Upper lobe of right lung (tissue), 1 donor: ENCODE data around the gene MALL. TPM values are rescaled to one million over a fixed set of nuclear protein-coding genes. Genes with fewer than 3 reads are reported as not detected.
A peak's percentile ranks its signal among the peaks of the same experiment; 100 is the strongest.
"Not testable (repeated sequence)": the region's sequence is repeated elsewhere in the genome, so short reads cannot be mapped to it uniquely, and the experiment has no call there.

Experiments used
- ATAC-seq: fragments of 200-7000 bp; cut with Tn5 transposase; one replicate; pipeline ENCODE4 v1.9.1; 2020; ENCODE audit warnings: mild to moderate bottlenecking, moderate library complexity
- DNase-seq: peaks from one replicate; pipeline ENCODE4 v3.0.0-alpha.2; 2020
- H3K27ac ChIP-seq: fragments of 200-600 bp; one replicate; pipeline ENCODE4 v1.8.0; 2022
- H3K27me3 ChIP-seq: fragments of 200-600 bp; one replicate; pipeline ENCODE4 v1.8.0; 2022; ENCODE audit warnings: mild to moderate bottlenecking
- H3K36me3 ChIP-seq: fragments of 200-600 bp; one replicate; pipeline ENCODE4 v1.8.0; 2022
- H3K4me1 ChIP-seq: fragments of 200-600 bp; one replicate; pipeline ENCODE4 v1.8.0; 2022
- H3K4me3 ChIP-seq: fragments of 200-600 bp; one replicate; pipeline ENCODE4 v1.8.0; 2022; ENCODE audit warnings: mild to moderate bottlenecking
- H3K9me3 ChIP-seq: fragments of 200-600 bp; one replicate; pipeline ENCODE4 v1.8.0; 2022
- CTCF ChIP-seq: fragments of 200-600 bp; IDR thresholded peaks from one replicate; pipeline ENCODE4 v1.8.0; 2022; ENCODE audit warnings: antibody characterized with exemption
- intact Hi-C: fragments of 100-400 bp; cut with DNase I; formaldehyde crosslinking; loops from one replicate; pipeline ENCODE4 v1.11.0; 2022
- total RNA-seq: library from RNA; stranded (reverse); fragmentation: NEBNext Ultra II Directional; extraction: Animal tissue kit (Norgen Biotek cat#: 25700); gene quantifications from one replicate; pipeline ENCODE4 v1.2.1, GENCODE V29; 2021
- donor health status: DM: no; HTN: yes; CAD: no; lungs with severe emphysema.

The MALL gene
- total RNA-seq, 1 donor from 2014 or later, result 154 TPM

- Histone ChIP-seq H3K36me3 (no peaks in the 10 kb centered on the region), H3K4me3 (peak overlapping the region; percentile 57), H3K27ac (peak overlapping the region; percentile 70), H3K27me3 (peaks cover 9% of the 10 kb centered on the region), H3K4me1 (peaks cover 18% of the 10 kb centered on the region), H3K9me3 (no peaks in the 10 kb centered on the region)
- peak; percentile 54 for TF ChIP-seq CTCF
- DNase-seq, result peak; percentile 72
- intact Hi-C loops, result no loop called here
- peak; percentile 57 for ATAC-seq
These were observed 550 bp upstream of the MALL start for GRCh38 chr2:110116033-110116710.

DNA sequence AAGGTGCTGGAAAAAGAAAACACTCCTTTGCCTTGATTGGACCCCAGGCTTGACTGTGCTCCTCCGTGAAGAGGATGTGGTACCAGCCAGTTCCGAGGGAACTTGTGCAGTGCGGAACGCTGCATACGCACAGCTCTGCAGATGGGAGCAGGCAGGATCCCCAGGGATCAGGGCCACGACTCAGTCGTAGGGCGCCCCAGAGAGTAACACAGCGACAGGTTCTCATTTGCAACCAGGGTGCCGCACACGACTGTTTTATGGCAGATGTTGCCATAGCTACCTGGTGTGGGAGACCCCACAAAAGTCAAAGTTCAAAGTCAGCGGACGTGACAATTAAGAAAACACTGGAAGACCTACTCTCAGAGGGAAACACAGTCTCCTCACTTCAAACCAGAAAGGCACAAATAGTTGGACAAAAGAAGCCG is 779 bp downstream of the MALL start:
- Histone ChIP-seq H3K9me3 (no peaks in the 10 kb centered on the region), H3K27ac (peak overlapping the region; percentile 70), H3K4me3 (peak overlapping the region; percentile 57), H3K36me3 (no peaks in the 10 kb centered on the region), H3K4me1 (peaks cover 11% of the 10 kb centered on the region), H3K27me3 (peaks cover 9% of the 10 kb centered on the region)
- intact Hi-C loops, result no loop called here
- DNase-seq (no peak), ATAC-seq (peak; percentile 54)
- no peak for TF ChIP-seq CTCF

DNA sequence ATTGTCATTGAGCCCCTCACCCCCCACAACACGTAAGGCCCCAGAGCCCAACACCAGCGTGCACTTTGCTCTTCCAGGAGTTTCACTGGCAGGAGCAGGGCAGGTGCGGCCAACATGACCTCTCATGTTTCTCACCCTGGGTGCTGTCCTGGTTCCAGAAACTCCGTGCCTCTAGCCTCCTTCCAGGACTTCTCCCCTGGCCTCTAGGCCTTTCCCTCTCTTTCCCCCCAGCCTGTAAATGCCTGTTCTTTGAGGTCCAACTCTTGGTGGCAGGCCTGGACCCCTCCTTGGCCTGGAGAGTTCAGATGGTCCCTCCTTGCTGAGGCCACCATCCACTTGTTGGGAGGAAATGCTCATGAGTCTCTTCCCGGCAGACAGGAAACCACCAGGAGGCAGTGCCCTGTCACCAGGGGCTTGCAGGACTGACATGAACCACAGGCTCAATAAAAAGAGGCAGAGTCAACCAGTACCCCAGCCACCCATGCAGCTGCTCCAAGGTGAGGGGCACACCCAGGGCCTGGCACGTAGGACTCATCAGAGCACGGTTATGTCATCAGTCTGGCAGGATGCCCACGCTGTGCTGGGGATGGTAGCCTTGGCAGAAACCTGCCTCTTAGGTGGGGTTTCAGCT is 1.5 kb downstream of the MALL start:
- TF ChIP-seq CTCF, result peak; percentile 17
- H3K4me3 ChIP-seq, result peak overlapping the region; percentile 57
- H3K4me1 ChIP-seq, result peaks cover 11% of the 10 kb centered on the region
- DNase-seq (peak; percentile 81), ATAC-seq (peak; percentile 71)
- H3K36me3 ChIP-seq, result no peaks in the 10 kb centered on the region
- intact Hi-C loops, result no loop called here
- H3K27me3 ChIP-seq, result peaks cover 9% of the 10 kb centered on the region
- no peaks in the 10 kb centered on the region for H3K9me3 ChIP-seq
- peak overlapping the region; percentile 70 for H3K27ac ChIP-seq

GRCh38 chr2:110108291-110108690 is 7.3 kb downstream of the MALL start:
- H3K9me3 ChIP-seq, H3K27me3 ChIP-seq, H3K4me3 ChIP-seq, H3K27ac ChIP-seq, intact Hi-C loops, DNase-seq, ATAC-seq, H3K36me3 ChIP-seq: not testable (repeated sequence)
- peaks cover 13% of the 10 kb centered on the region for H3K4me1 ChIP-seq

DNA sequence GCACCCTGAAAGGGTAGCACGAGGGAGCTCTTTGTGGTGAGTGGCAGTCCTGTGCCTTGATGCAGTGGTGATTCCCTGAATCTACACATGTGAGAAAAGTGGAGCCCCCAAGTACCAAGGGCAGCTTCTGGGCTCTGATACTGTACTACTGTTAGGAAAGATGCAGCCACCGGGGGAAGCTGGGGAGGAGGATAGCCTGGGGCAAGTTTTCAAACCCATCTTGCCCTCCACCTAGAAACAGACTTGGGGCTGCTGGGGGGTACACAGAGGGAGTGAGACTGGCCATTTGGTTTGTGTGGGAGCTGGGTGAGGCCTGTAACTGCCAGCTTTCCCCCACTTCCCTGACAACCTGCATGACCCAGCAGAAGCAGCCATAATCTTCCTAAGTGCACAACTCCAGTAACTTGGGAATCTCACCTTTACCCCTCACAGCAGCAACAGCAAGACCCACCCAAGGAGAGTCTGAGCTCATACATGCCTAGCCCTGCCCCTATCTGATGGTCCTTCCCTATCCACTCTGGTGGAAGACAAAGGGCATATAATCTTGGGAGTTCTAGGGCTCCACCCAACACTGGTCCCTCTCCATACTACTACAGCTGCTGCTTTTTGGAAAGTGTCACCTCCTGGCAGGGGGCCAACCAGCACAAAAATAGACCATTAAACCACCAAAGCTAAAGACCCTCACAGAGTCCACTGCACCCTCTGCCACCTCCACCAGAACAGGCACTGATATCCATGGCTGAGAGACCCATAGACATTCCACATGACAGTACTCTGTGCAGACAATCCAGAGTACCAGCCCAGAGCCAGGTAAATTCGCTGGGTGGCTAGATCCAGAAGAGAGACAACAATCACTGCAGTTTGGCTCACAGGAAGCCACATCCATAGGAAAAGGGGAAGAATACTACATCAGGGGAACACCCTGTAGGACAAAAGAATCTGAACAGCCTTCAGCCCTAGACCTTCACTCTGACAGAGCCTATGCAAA is 8.2 kb downstream of the MALL start:
- Histone ChIP-seq H3K27ac (peak overlapping the region; percentile 36), H3K27me3 (no peaks in the 10 kb centered on the region), H3K9me3 (no peaks in the 10 kb centered on the region), H3K4me3 (no peak overlapping the region), H3K36me3 (no peaks in the 10 kb centered on the region), H3K4me1 (peaks cover 15% of the 10 kb centered on the region)
- TF ChIP-seq CTCF, result no peak
- ATAC-seq, result no peak
- no peak for DNase-seq
- intact Hi-C loops, result no loop called here
